ENCODE measurements around the gene ADCY3.

GRCh38 chr2:24903161-24904103 is 16.6 kb downstream of the ADCY3 start:
- no peak for TF ChIP-seq ZFX (IDR thresholded peaks at IDR 0.05)
- no peak for TF ChIP-seq CTCF (conservative IDR thresholded peaks at IDR 0.05)

Measured in C4-2B (cell line).